Activated naive CD4-positive, alpha-beta T cell treated with anti-CD3 and anti-CD28 coated beads, Interleukin-2, amount 50 U/mL, for 72 hours (primary cell): ENCODE data around the gene C3. TPM values are rescaled to one million over a fixed set of nuclear protein-coding genes. Genes with fewer than 3 reads are reported as not detected.
"Not testable (repeated sequence)": the region's sequence is repeated elsewhere in the genome, so short reads cannot be mapped to it uniquely, and the experiment has no call there.

Experiments used
- ATAC-seq, 2 donors: fragments of 150-1000 bp; cut with Tn5 transposase; 2 replicates each; pipeline ENCODE4 v1.10.0; 2021; ENCODE audit warnings: mild to moderate bottlenecking in 2 of 2, moderate library complexity in 2 of 2
- DNase-seq, 2 donors: peaks; one replicate each; pipeline ENCODE4 v3.0.0; 2021 to 2022; ENCODE audit warnings: low spot score in 2 of 2
- H3K27ac Mint-ChIP-seq, 2 donors: one replicate each; pipeline ENCODE4 v1.8.0; 2022; ENCODE audit warnings: mild to moderate bottlenecking in 2 of 2, mixed read lengths in 2 of 2
- H3K36me3 Mint-ChIP-seq, 2 donors: one replicate each; pipeline ENCODE4 v1.8.0; 2022; ENCODE audit warnings: mixed read lengths in 2 of 2
- H3K9me3 Mint-ChIP-seq, 2 donors: one replicate each; pipeline ENCODE4 v1.8.0; 2022; ENCODE audit warnings: mixed read lengths in 2 of 2
- total RNA-seq, 2 donors: library from RNA; stranded (reverse); gene quantifications; one replicate each; pipeline ENCODE4 v1.2.3, GENCODE V29; 2022

The C3 gene
- total RNA-seq, 2 donors from 2014 or later, result 0.54 to 0.84 TPM

- Mint-ChIP-seq H3K27ac (no peak overlapping the region), H3K9me3 (peaks cover 5 to 9% of the 10 kb centered on the region in 2 donors), H3K36me3 (peaks cover 0 to 7% of the 10 kb centered on the region in 2 donors)
- ATAC-seq (no peak), DNase-seq (no peak)
Measured at GRCh38 chr19:6712692-6713670, 7.5 kb downstream of the C3 start.

DNA sequence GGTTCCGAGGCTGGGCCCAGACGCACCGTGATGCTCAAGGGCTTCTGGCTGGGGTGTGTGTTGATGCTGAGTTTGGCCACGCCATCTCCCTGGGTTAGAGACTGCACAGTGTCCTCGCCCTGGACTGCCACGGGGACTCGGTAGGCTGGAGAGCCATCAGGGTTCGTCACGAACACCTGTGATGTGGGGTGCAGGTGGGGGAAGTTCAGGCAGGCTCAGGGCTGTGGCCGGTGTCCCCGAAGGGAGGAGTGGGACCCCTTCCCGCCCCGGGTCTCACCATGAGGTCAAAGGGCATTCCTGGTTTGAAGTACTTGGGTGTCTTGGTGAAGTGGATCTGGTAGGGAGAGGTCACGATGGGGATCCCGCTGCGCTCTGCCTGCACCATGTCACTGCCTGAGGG, 8.2 kb downstream of the C3 start:
- no peak overlapping the region for H3K27ac Mint-ChIP-seq
- DNase-seq, result no peak
- H3K9me3 Mint-ChIP-seq, result peaks cover under 1 to 2% of the 10 kb centered on the region in 2 donors
- H3K36me3 Mint-ChIP-seq, result peaks cover 0 to 1% of the 10 kb centered on the region in 2 donors
- ATAC-seq, result no peak

- Mint-ChIP-seq H3K36me3 (no peaks in the 10 kb centered on the region), H3K27ac (no peak overlapping the region), H3K9me3 (no peaks in the 10 kb centered on the region)
- ATAC-seq (no peak), DNase-seq (no peak)
Measured at GRCh38 chr19:6711605-6712004, 8.8 kb downstream of the C3 start.

DNA sequence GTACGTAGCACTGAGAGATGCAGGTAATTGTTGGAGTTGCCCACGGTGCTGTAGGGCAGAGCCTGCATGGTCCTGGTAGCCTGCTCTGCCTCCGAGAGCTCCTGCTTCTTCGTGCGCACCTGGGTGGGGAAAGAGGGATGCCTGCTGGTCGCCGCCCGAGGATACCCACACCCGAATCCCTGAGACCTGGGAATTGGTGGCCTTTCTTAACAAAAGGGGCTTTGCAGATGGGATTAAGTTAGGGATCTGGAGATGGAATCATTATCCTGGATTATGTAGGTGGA, 9.4 kb downstream of the C3 start:
- no peak overlapping the region for H3K27ac Mint-ChIP-seq
- no peak for DNase-seq
- no peaks in the 10 kb centered on the region for H3K36me3 Mint-ChIP-seq
- no peaks in the 10 kb centered on the region for H3K9me3 Mint-ChIP-seq
- ATAC-seq, result no peak

- H3K27ac Mint-ChIP-seq, result peak overlapping the region in 1 of 2 donors; percentile 16
- peak; percentile 26 to 56 for ATAC-seq
- H3K9me3 Mint-ChIP-seq, result no peaks in the 10 kb centered on the region
- no peaks in the 10 kb centered on the region for H3K36me3 Mint-ChIP-seq
- no peak for DNase-seq
Measured at GRCh38 chr19:6710273-6711077, 10.0 kb downstream of the C3 start.

- no peak overlapping the region for H3K27ac Mint-ChIP-seq
Measured at GRCh38 chr19:6709549-6709948, 10.9 kb downstream of the C3 start.

DNA sequence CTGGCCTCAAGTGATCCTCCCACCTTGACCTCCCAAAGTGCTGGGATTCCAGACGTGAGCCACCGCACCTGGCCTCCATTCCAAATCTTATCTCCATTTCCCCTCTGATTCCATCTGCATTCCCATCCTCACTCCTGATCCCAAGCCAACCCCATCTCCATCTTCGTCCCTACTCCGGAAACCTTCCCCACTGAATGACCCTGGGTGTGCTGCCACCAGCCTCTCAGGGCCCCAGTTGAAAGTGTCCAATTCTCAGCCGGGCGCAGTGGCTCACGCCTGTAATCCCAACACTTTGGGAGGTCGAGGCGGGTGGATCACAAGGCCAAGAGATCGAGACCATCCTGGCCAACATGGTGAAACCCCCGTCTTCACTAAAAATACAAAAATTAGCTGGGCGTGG, 11.5 kb downstream of the C3 start:
- H3K27ac Mint-ChIP-seq, H3K9me3 Mint-ChIP-seq, ATAC-seq, H3K36me3 Mint-ChIP-seq, DNase-seq: not testable (repeated sequence)

More at GRCh38 chr19:6709549-6709948, 10.9 kb downstream of the C3 start:
- DNase-seq (no peak), ATAC-seq (no peak)
- no peaks in the 10 kb centered on the region for H3K9me3 Mint-ChIP-seq
- no peaks in the 10 kb centered on the region for H3K36me3 Mint-ChIP-seq

DNA sequence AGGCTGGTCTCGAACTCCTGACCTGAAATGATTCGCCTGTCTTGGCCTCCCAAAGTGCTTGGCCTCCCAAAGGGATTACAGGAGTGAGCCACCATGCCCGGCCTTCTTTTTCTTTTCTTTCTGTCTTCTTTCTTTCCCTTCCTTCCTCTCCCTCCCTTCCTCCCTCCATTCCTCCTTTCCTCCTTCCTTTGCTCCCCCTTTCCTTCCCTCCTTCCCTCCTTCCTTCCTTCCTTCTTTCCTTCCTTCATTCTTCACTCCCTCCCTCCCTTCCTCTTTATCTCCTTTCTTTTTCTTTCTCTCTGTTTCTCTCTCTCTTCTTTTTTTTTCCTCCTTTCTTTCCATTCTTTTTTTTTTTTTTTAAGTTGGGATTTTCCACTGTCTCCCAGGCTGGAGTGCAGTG, 12.1 kb downstream of the C3 start:
- DNase-seq (no peak), ATAC-seq (no peak)
- Mint-ChIP-seq H3K9me3 (no peaks in the 10 kb centered on the region), H3K36me3 (no peaks in the 10 kb centered on the region), H3K27ac (peak overlapping the region in 1 of 2 donors; percentile 46)

DNA sequence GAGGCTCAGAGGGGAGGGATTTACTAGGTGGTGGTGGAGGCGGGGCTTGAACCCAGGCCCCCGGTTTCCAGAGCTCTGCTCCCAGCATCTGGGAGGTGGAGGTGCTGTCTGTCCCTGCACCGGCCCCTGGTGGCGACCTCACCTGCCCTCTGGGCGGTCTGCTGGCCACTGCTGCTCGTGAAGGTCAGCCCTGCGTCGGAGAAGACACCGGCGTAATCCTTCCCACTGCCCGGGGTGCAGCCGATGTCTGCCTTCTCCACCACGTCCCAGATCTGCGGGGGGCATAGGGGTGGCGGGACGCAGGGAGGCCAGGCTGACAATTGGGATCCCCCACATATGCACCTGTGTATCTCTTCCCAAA, 12.8 kb downstream of the C3 start:
- H3K27ac Mint-ChIP-seq, result no peak overlapping the region
- no peaks in the 10 kb centered on the region for H3K36me3 Mint-ChIP-seq
- DNase-seq (no peak), ATAC-seq (no peak)
- H3K9me3 Mint-ChIP-seq, result no peaks in the 10 kb centered on the region

- H3K36me3 Mint-ChIP-seq, result no peaks in the 10 kb centered on the region
- H3K27ac Mint-ChIP-seq, result no peak overlapping the region
- DNase-seq (no peak), ATAC-seq (no peak)
- H3K9me3 Mint-ChIP-seq, result no peaks in the 10 kb centered on the region
Measured at GRCh38 chr19:6707011-6707657, 13.3 kb downstream of the C3 start.

DNA sequence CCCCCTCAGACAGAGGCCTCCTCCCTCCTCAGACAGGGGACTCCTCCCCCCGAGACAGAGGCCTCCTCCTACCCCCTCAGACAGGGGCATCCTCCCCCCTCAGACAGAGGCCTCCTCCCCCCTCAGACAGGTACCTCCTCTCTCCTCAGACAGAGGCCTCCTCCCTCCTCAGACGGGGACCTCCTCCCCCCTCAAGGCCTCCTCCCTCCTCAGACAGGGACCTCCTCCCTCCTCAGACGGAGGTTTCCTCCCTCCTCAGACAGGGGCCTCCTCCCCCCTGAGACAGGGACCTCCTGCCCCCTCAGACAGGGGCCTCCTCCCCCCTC, 13.9 kb downstream of the C3 start:
- no peaks in the 10 kb centered on the region for H3K9me3 Mint-ChIP-seq
- H3K36me3 Mint-ChIP-seq, result no peaks in the 10 kb centered on the region
- DNase-seq (no peak), ATAC-seq (no peak)
- H3K27ac Mint-ChIP-seq, result no peak overlapping the region

DNA sequence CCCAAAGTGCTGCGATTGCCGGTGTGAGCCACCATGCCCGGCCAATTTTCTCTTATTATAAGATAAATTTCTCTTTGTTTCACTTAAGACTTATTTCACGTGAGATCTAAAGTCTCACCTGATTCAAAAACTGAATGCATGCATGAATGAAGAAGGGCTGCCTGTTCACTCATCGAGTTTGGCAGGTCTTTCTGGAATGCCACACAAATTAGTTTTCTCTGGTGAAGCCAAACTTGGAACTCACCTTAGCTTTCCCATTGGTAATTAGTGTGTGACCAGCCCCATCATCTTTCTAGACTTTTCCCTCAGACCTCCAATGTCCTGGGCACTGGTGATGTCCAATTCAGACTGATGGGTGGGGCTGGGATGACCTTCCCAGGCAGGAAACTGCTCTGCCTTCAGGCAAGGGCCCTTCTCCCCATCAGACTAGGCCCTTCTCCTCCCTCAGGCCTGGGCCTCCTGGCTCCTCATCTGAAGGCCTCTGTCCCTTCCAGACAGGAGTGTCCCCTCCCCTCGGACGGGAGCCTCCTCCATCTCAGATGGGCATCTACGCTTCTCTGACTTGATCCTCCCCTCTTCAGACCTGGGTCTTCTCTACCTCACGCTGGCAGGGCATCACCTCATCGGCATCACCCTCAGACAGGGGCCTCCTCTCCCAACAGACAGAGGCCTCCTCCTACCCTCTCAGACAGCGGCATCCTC, 14.4 kb downstream of the C3 start:
- Mint-ChIP-seq H3K27ac (no peak overlapping the region), H3K9me3 (no peaks in the 10 kb centered on the region), H3K36me3 (no peaks in the 10 kb centered on the region)
- ATAC-seq, result no peak
- no peak for DNase-seq

DNA sequence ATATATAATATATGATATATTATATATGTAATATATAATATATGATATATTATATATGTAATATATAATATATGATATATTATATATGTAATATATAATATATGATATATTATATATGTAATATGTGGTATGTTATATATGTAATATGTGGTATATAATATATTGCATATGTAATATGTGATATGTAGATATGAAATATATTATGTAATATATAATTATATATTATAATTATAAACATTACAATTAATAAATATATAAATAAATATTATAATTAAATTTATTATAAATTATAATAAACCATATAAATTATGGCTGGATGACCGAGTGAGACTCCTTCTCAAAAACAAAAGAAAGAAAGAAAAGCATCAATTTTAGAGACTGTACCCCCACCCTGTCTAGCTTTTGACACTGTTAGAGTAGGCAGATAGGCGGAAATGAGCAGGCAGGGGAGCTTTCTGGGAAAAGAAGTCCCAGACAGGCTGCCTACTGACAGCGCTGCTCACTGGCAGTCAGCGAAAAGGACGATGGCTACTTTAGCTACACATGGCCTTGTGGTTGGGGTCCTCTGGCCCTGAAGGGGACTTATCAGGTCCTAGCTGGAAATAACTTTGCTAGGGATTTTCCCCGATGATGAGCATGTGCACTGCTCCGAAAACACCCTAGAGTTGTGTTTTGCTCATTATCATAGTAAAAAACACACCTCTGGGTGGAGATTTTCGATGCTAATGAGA, 19.7 kb downstream of the C3 start:
- no peak for DNase-seq
- ATAC-seq, result no peak
- no peaks in the 10 kb centered on the region for H3K9me3 Mint-ChIP-seq
- H3K36me3 Mint-ChIP-seq, result no peaks in the 10 kb centered on the region
- no peak overlapping the region for H3K27ac Mint-ChIP-seq

DNA sequence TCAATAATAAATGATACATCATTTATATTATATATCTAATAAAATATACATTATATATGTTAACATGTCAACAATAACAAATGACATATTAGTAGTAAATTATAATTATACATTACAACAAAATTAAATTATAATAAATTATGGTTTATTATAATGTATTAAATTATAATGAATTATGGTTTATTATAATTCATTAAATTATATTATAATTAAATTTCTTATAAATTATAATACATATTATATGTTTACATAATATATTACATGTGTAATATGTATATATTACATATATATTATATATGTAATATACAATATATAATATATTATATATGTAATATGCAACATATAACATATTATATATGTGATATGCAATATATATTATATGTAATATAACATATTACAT, 20.5 kb downstream of the C3 start:
- no peak overlapping the region for H3K27ac Mint-ChIP-seq
- H3K36me3 Mint-ChIP-seq, result no peaks in the 10 kb centered on the region
- no peaks in the 10 kb centered on the region for H3K9me3 Mint-ChIP-seq
- ATAC-seq (no peak), DNase-seq (no peak)

- DNase-seq (no peak), ATAC-seq (peak in 1 of 2 donors; percentile 56)
- no peaks in the 10 kb centered on the region for H3K9me3 Mint-ChIP-seq
- H3K36me3 Mint-ChIP-seq, result no peaks in the 10 kb centered on the region
- H3K27ac Mint-ChIP-seq, result no peak overlapping the region
Measured at GRCh38 chr19:6697291-6697690, 23.2 kb downstream of the C3 start.

DNA sequence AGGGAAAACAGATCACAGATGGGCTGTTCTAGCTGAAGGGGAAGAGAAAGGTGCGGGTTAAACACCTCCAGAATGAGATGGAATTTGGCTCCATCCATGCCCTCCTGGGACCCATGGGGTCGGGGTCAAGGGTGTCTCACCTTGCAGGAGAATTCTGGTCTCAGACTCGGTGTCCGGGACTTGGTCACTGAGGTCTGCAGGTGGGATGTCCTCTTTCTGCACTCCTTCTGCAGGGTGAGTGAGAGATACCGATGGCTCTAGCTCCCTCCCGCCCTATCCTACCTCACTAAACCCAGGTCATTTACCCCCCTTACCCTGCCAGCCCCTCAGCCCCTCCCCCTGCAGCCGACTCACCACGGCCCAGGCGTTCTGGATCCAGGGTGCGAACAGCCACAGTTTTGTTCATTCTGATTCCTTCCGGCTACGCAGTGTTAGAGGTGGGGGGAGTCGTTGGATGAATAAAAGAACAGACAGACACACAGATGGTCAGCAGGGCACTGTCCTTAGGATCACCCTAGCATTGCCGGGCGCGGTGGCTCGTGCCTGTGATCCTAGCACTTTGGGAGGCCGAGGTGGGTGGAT, 24.1 kb downstream of the C3 start:
- ATAC-seq (no peak), DNase-seq (no peak)
- Mint-ChIP-seq H3K27ac (no peak overlapping the region), H3K9me3 (no peaks in the 10 kb centered on the region), H3K36me3 (no peaks in the 10 kb centered on the region)
